GM18498 (cell line): ENCODE data around the gene TMPRSS9.

ENCODE experiments used
- ATAC-seq: cut with Tn5 transposase; IDR thresholded peaks from one replicate; pipeline ENCODE4 v1.9.1; 2021; ENCODE audit warnings: mild to moderate bottlenecking, moderate library complexity; ENCODE audit not compliant: unreplicated experiment

The TMPRSS9 gene

GRCh38 chr19:2329149-2329478, 31.0 kb upstream of the TMPRSS9 start:
- ATAC-seq = no peak

DNA sequence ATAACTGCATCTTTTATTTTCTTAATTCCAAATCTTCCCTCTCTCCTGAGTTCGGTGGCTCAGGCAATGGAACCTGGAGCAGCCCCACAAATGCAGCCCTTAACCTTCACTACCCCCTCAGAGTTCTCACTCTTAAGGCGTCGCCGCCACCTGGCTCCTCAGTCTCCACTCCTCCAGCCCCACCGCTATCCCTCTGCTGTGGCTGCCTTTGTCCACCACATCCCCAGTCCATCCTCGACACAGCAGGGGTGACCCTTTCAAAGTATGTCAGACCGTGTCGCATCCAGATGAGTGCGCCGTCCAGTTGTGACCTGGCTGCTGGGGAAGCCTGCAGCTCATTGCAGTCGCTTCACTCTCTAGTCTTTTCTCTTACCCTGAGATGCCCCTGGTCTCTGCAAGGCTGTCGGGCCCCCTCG, 30.6 kb upstream of the TMPRSS9 start:
- no peak for ATAC-seq

GRCh38 chr19:2330255-2330631, 29.8 kb upstream of the TMPRSS9 start:
- ATAC-seq = no peak

GRCh38 chr19:2330632-2331284, 29.3 kb upstream of the TMPRSS9 start:
- ATAC-seq = no peak

DNA sequence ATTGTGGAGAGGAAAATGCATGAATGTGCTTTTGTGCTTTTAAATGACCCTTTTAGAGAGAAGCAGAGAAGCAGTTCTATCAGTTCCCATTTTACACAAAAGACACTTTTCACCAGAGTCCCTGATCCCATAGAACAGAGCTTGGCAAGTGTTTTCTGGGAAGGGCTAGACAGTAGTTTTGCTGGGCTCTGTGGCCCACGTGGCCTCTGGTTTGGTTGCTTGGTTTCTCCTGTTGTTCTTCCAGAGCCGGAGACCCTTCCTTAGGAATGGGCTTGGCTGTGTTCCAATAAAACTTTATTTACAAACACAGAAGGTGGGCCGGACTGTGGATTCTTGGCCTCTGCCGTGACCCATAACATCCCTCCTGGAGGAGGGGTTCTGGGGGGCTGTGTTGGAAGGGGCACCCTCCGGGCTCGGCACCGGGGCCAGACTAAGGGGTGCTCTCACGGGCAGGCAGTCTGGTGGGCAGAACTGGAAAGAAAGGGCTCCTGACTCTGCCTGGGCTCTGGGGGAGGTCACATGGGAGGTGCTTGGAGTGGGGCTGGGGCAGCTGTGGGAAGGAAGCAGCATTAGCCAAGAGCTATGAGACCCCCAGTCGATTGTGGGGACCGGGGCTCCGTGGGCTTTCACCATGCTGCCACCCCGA, 28.3 kb upstream of the TMPRSS9 start:
- ATAC-seq = no peak

DNA sequence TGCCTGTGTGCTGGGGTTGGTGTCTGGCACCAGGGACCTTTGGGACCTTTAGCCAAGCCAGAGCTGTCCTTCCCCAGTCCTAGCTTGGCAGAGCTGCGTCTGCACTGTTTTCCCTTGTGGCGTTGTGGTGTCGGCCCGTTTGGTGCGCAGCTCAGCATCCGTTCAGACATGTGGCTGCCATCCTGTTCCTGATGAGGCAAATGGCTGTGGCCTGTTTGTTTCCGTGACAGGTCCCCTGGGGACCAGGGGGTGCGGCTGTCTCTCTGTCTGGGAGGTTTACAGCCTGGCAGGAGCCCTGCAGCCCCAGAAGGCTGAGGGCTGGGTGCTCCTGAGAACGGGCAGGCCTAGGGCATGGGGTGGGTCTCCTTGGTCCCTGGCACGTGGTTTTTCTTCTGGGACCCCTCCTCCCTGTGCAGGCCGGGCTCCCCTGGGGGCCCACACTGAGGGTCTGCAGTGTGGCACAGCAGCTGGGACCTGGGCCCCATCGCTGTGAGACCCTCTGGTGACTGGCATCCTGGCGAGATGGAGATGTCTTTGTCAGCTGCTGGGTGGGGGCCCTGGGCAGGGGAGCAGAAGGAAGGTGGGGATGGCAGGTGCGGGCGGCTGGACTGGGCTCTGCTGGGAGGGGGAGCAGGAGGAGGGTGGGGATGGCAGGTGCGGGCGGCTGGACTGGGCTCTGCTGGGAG, 27.6 kb upstream of the TMPRSS9 start:
- no peak for ATAC-seq

DNA sequence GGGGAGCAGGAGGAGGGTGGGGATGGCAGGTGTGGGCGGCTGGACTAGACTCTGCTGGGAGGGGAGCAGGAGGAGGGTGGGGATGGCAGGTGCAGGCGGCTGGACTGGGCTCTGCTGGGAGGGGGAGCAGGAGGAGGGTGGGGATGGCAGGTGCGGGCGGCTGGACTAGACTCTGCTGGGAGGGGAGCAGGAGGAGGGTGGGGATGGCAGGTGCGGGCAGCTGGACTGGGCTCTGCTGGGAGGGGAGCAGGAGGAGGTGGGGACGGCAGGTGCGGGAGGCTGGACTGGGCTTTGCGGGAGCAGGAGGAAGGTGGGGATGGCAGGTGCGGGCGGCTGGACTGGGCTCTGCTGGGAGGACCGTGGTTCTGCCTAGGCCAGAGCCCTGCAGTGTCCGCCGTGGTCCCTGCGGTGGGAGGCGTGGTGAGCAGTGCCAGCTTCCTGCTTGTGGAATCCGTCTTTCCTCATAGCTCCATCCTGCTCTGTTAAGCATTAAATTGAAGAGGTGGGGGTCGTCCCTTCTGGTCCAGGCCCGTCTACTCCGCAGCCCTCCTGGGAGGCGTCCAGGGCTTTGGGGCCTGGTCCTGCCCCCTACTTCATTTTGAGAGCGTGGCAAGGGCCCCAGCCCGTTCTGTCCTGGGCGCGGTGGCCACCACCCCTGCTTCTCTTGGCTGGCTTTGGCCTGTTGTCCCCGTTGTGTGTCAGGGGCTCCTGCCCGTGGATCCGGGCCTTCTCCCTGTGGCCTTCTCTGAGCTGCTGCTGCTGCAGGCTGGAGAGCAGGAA, 26.8 kb upstream of the TMPRSS9 start:
- ATAC-seq = no peak

GRCh38 chr19:2333807-2334211, 26.3 kb upstream of the TMPRSS9 start:
- no peak for ATAC-seq

DNA sequence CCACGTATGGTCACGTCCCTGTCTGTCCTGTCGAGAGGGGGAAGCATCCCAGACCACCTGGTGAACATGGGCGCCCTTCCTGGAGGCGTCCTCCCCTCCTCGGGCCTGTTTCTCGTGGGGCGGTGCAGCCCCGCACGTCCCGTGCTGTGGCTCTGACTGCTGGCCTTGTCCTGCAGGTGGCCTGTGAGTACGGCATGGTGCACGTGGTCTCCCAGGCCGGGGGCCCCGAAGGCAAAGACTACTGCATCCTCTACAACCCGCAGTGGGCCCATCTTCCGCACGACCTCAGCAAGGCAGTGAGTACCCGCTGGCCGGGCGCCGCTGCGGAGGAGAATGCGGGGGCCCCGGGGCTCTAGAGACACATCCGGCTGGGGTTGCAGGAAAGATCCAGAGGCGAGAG, 25.6 kb upstream of the TMPRSS9 start:
- ATAC-seq = no peak

DNA sequence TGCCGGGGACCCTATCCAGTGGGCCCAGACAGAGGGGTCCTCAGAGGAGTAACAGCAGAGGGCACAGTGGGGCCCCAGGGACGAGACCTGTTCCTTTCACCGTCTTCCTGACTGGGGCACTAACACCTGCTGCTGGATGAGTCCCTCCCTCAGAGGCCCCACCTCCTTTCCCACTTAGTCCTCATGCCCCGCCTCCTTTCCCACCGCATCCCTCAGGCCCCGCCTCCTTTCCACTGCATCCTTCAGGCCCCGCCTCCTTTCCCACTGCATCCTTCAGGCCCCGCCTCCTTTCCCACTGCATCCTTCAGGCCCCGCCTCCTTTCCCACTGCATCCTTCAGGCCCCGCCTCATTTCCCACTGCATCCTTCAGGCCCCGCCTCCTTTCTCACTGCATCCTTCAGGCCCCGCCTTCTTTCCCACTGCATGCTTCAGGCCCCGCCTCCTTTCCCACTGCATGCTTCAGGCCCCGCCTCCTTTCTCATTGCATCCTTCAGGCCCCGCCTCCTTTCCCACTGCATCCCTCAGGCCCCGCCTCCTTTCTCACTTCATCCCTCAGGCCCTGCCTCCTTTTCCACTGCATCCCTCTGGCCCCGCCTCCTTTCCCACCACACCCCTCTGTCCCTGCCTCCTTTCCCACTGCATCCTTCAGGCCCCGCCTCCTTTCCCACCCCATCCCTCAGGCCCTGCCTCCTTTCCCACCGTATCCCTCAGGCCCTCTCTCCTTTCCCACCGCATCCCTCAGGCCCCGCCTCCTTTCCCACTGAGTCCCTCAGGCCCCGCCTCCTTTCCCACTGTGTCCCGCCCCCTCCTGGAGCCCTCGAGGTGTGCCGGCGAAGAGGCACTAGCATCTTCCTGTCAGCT, 24.8 kb upstream of the TMPRSS9 start:
- ATAC-seq = no peak

DNA sequence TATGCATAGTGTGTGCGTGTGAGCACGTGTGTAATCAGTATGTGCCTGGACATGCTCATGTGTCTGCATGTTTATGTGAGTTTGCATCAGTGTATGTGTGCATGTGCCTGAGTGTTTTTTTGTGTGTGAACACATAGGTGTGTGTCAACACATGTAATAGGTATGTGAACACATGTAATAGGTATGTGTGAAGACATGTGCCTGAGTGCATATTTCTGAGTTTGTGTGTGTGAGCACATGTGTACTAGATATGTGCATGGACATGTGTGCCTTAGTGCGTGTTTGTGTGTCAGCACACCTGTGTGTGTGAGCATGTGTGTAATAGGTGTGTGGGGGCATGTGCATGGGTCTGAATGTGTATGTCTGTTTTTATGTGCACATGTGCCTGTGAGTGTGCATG, 24.2 kb upstream of the TMPRSS9 start:
- ATAC-seq = no peak

GRCh38 chr19:2336528-2337328, 23.3 kb upstream of the TMPRSS9 start:
- ATAC-seq = no peak

DNA sequence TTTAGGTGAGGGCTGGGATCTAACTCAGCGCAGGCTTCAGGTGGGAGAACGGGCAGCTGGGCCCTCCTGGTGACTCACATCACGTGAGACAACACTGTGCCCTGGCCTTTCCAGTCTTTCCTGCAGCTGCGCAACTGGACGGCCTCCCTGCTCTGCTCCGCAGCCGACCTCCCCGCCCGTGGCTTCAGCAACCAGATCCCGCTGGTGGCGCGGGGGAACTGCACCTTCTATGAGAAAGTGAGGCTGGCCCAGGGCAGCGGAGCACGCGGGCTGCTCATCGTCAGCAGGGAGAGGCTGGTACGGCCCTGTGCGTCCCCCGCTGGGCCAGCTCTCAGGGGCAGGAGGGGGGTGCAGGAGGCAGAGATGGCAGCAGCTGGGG, 22.7 kb upstream of the TMPRSS9 start:
- no peak for ATAC-seq

DNA sequence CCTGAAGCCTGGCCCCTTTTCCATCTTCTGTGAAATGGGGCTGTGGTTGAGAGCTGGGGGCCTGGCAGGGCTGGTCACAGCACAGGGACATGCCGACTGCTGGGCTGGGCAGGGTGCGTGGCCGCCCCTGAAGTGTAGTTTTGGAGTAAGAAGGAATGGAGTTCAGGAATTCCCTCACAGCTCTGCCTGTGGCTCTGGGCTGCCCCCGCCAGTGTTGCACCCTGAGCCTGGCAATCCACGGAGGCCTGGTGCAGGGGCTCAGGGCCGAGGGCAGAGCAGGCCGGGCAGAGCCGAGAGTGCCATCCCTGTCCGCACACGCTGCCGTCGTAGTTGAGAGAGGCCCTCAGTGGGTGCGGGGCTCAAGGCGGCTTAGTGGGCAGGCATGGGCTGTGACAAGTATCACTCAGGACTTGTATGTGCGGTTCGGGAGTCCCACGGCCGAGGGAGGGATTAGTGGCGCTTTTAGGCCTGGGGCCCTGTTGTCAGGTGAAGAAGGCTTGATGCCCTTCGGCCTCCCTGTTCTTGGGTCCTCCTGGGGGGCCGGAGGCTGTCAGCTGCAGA, 21.9 kb upstream of the TMPRSS9 start:
- ATAC-seq = no peak

DNA sequence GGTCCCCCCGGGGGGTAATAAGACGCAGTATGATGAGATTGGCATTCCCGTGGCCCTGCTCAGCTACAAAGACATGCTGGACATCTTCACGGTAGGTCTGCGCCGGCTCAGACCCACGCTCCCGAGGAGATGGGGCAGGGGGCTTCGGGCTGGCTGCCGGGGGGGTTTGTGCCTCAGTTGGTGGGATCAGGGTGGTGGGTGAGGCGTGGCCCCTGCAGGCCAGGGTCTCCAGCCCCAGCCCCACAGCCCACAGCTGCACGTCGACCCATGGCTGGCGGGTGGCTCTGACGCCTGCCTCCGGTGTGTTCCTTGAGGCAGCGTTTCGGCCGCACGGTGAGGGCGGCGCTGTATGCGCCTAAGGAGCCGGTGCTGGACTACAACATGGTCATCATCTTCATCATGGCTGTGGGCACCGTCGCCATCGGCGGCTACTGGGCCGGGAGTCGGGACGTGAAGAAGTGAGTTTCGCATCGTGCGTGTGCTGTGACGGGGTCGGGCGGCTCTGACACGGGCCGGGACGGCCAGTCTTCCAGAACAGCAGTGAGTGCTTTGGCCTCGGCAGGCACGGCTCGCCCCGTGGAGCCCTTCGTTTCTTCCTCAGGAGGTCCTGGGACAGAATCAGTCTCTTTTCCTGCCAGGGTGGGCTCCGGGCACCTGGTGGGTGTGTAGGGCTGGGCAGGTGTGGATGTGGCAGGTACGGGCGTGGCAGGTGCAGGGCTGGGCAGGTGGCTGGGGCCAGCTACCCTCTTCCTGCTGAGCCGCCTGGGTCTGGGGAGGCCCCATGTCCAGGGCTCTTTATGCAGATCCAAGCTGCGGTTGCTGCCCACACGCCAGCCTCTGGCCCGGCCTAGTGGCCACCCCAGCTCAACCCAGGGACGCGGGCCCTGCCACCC, 21.1 kb upstream of the TMPRSS9 start:
- ATAC-seq = no peak

- ATAC-seq = no peak
These were observed 20.3 kb upstream of the TMPRSS9 start for GRCh38 chr19:2339644-2340310.

DNA sequence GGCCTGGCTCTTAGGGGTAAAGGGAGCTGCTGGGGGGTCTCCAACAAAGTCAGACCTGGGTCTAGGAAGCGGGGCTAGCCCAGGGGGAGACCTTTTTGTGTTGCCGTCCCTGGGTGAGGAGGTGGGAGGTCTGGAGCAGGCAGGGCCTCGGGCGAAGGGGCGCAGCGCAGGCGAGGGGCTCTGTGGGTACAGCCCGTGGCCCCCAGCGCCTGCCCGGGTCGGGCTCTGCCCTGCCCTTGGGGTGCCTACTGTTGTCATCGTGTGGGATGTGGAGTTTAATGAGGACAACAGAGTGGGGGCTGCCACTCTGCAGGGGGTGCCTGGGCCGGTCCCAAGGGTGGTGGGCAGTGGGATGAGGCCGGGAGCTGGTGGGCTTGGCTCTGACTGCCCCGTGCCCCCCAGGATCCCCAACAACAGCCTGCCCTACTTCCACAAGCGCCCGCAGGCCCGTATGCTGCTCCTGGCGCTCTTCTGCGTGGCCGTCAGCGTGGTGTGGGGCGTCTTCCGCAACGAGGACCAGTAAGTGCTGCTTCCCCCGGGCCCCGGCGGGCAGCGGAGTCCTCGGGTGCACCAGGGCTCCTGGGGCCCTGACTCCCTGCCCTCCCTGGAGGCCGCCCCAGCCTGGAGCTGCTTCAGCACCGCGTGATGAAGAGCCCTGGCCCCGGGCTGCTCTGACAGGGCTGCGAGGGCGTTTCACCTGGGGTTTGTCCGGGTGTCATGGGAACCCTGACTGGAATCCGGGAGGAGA, 19.4 kb upstream of the TMPRSS9 start:
- ATAC-seq = no peak
